Measurements from ENCODE around the gene HAL.

Gene HAL

GRCh38 chr12:95996034-95996658 lies at the start of gene HAL:
HAL (minus strand) TSS chr12:95996344; CDS start chr12:95995910, 434 bp downstream.
- DNase-seq: no peak

GRCh38 chr12:96045566-96045965 lies 49.4 kb upstream of the HAL start:
- DNase-seq: no peak

- DNase-seq: no peak
Measured at GRCh38 chr12:96044943-96045290, 48.8 kb upstream of the HAL start.

- DNase-seq: no peak
Measured at GRCh38 chr12:96044017-96044942, 48.1 kb upstream of the HAL start.

- no peak for DNase-seq
Measured at GRCh38 chr12:96041181-96041580, 45.0 kb upstream of the HAL start.

GRCh38 chr12:96040305-96041133 lies 44.4 kb upstream of the HAL start:
- no peak for DNase-seq

- no peak for DNase-seq
Measured at GRCh38 chr12:96039516-96039915, 43.4 kb upstream of the HAL start.

- no peak for DNase-seq
Measured at GRCh38 chr12:96036765-96037455, 40.8 kb upstream of the HAL start.

- DNase-seq: peak; percentile 98
Measured at GRCh38 chr12:96035283-96036236, 39.4 kb upstream of the HAL start, which contains the start of gene LTA4H. LTA4H (minus strand) TSS chr12:96035587; CDS start chr12:96035519, 68 bp downstream.

- no peak for DNase-seq
Measured at GRCh38 chr12:96034621-96035282, 38.6 kb upstream of the HAL start.

- DNase-seq: no peak
Measured at GRCh38 chr12:96033549-96034389, 37.6 kb upstream of the HAL start.

GRCh38 chr12:96029826-96030225 lies 33.7 kb upstream of the HAL start:
- DNase-seq: no peak

GRCh38 chr12:96028538-96028937 lies 32.4 kb upstream of the HAL start:
- no peak for DNase-seq

GRCh38 chr12:96026331-96026730 lies 30.2 kb upstream of the HAL start:
- DNase-seq: no peak

GRCh38 chr12:96025518-96025917 lies 29.4 kb upstream of the HAL start:
- no peak for DNase-seq

GRCh38 chr12:96020314-96021003 lies 24.3 kb upstream of the HAL start:
- DNase-seq: no peak

- no peak for DNase-seq
Measured at GRCh38 chr12:96015672-96016071, 19.5 kb upstream of the HAL start.

GRCh38 chr12:96014943-96015599 lies 18.9 kb upstream of the HAL start:
- no peak for DNase-seq

GRCh38 chr12:96007729-96008128 lies 11.6 kb upstream of the HAL start:
- no peak for DNase-seq

All from DMS79 (cell line).